ENCODE measurements around the gene PCSK7.

The PCSK7 gene

GRCh38 chr11:117181586-117182550 is 50.0 kb downstream of the PCSK7 start:
- DNase-seq: no peak

GRCh38 chr11:117180661-117181585 is 51.0 kb downstream of the PCSK7 start:
- peak; percentile 22 for DNase-seq

GRCh38 chr11:117180020-117180419 is 51.9 kb downstream of the PCSK7 start:
- DNase-seq: no peak

- DNase-seq: no peak
Observed at GRCh38 chr11:117179048-117179999, 52.5 kb downstream of the PCSK7 start.

- peak; percentile 77 for DNase-seq
Observed at GRCh38 chr11:117178210-117179034, 53.5 kb downstream of the PCSK7 start, which contains the start of gene SIDT2. SIDT2 (plus strand) TSS chr11:117178743; CDS start chr11:117179264, 521 bp downstream.

- DNase-seq: no peak
Observed at GRCh38 chr11:117177534-117178209, 54.2 kb downstream of the PCSK7 start.

GRCh38 chr11:117176186-117176585 is 55.7 kb downstream of the PCSK7 start:
- DNase-seq: no peak

GRCh38 chr11:117175781-117176180 is 56.1 kb downstream of the PCSK7 start:
- no peak for DNase-seq

- no peak for DNase-seq
Observed at GRCh38 chr11:117175104-117175503, 56.8 kb downstream of the PCSK7 start.

GRCh38 chr11:117172724-117173421 is 59.0 kb downstream of the PCSK7 start:
- DNase-seq: no peak

- DNase-seq: no peak
Observed at GRCh38 chr11:117171404-117172061, 60.3 kb downstream of the PCSK7 start.

- no peak for DNase-seq
Observed at GRCh38 chr11:117171007-117171403, 60.9 kb downstream of the PCSK7 start.

- DNase-seq: no peak
Observed at GRCh38 chr11:117170210-117170609, 61.7 kb downstream of the PCSK7 start.

GRCh38 chr11:117169736-117170135 is 62.1 kb downstream of the PCSK7 start:
- no peak for DNase-seq

- DNase-seq: no peak
Observed at GRCh38 chr11:117166491-117166890, 65.4 kb downstream of the PCSK7 start.

GRCh38 chr11:117160826-117161225 is 71.0 kb downstream of the PCSK7 start:
- no peak for DNase-seq

GRCh38 chr11:117159892-117160291 is 72.0 kb downstream of the PCSK7 start:
- no peak for DNase-seq

GRCh38 chr11:117157507-117157906 is 74.4 kb downstream of the PCSK7 start:
- no peak for DNase-seq

GRCh38 chr11:117154468-117154867 is 77.4 kb downstream of the PCSK7 start:
- DNase-seq: no peak
